ENCODE results near the gene NDUFB1.

- TF ChIP-seq POLR2A (IDR thresholded peaks at IDR 0.05; ENCODE audit: low read length) (no peak), GATA1 (IDR thresholded peaks at IDR 0.05; ENCODE audit: low read depth, low read length) (no peak)
Measured at GRCh38 chr14:92105893-92106142, 15.7 kb downstream of the NDUFB1 start.
